Activated T-helper 17 cell treated with anti-CD3 and anti-CD28 coated beads, Interleukin-2, amount 50 U/mL, for 72 hours (primary cell): ENCODE data around the gene FLCN. TPM values are rescaled to one million over a fixed set of nuclear protein-coding genes. Genes with fewer than 3 reads are reported as not detected.

Source experiments
- ATAC-seq: fragments of 150-1000 bp; cut with Tn5 transposase; replicated peaks from 2 replicates; pipeline ENCODE4 v1.10.0; 2021; ENCODE audit warnings: mild to moderate bottlenecking, moderate library complexity
- H3K27ac Mint-ChIP-seq: one replicate; pipeline ENCODE4 v1.8.0; 2022; ENCODE audit warnings: mixed read lengths
- H3K27me3 Mint-ChIP-seq: one replicate; pipeline ENCODE4 v1.8.0; 2022; ENCODE audit warnings: mixed read lengths
- H3K36me3 Mint-ChIP-seq: one replicate; pipeline ENCODE4 v1.8.0; 2022; ENCODE audit warnings: low read depth, mild to moderate bottlenecking, mixed read lengths
- H3K4me1 Mint-ChIP-seq: one replicate; pipeline ENCODE4 v1.8.0; 2022; ENCODE audit warnings: mixed read lengths
- H3K4me3 Mint-ChIP-seq: one replicate; pipeline ENCODE4 v1.8.0; 2022; ENCODE audit warnings: mild to moderate bottlenecking, mixed read lengths
- H3K9me3 Mint-ChIP-seq: one replicate; pipeline ENCODE4 v1.8.0; 2022; ENCODE audit warnings: mixed read lengths
- total RNA-seq, 2 donors: library from RNA; stranded (reverse); gene quantifications; one replicate each; pipeline ENCODE4 v1.2.3, GENCODE V29; 2022

Gene FLCN
- total RNA-seq, 2 donors from 2014 or later = 30.9 to 50.6 TPM

GRCh38 chr17:17177176-17177575 is 59.8 kb downstream of the FLCN start:
- peak overlapping the region; percentile 81 for H3K27ac Mint-ChIP-seq
- peaks cover 91% of the 10 kb centered on the region for H3K36me3 Mint-ChIP-seq
- H3K27me3 Mint-ChIP-seq = no peaks in the 10 kb centered on the region

GRCh38 chr17:17176341-17176740 is 60.6 kb downstream of the FLCN start:
- peaks cover 90% of the 10 kb centered on the region for H3K36me3 Mint-ChIP-seq
- H3K9me3 Mint-ChIP-seq = no peaks in the 10 kb centered on the region
- peak overlapping the region; percentile 81 for H3K27ac Mint-ChIP-seq
- peak; percentile 27 for ATAC-seq
- H3K4me3 Mint-ChIP-seq = peak overlapping the region; percentile 81
- H3K27me3 Mint-ChIP-seq = no peaks in the 10 kb centered on the region
- H3K4me1 Mint-ChIP-seq = peaks cover 39% of the 10 kb centered on the region

More at GRCh38 chr17:17177176-17177575, 59.8 kb downstream of the FLCN start:
- Mint-ChIP-seq H3K4me3 (peak overlapping the region; percentile 81), H3K9me3 (no peaks in the 10 kb centered on the region), H3K4me1 (peaks cover 45% of the 10 kb centered on the region)
- no peak for ATAC-seq

GRCh38 chr17:17175917-17176316 is 61.1 kb downstream of the FLCN start:
- Mint-ChIP-seq H3K4me1 (peaks cover 39% of the 10 kb centered on the region), H3K36me3 (peaks cover 90% of the 10 kb centered on the region), H3K9me3 (no peaks in the 10 kb centered on the region), H3K27me3 (no peaks in the 10 kb centered on the region), H3K4me3 (peak overlapping the region; percentile 81), H3K27ac (peak overlapping the region; percentile 81)
- peak; percentile 6 for ATAC-seq

GRCh38 chr17:17175340-17175739 is 61.6 kb downstream of the FLCN start:
- H3K4me1 Mint-ChIP-seq = peaks cover 39% of the 10 kb centered on the region
- no peak for ATAC-seq
- H3K9me3 Mint-ChIP-seq = no peaks in the 10 kb centered on the region
- H3K4me3 Mint-ChIP-seq = peak overlapping the region; percentile 81
- peaks cover 86% of the 10 kb centered on the region for H3K36me3 Mint-ChIP-seq
- H3K27me3 Mint-ChIP-seq = no peaks in the 10 kb centered on the region
- peak overlapping the region; percentile 17 for H3K27ac Mint-ChIP-seq

- Mint-ChIP-seq H3K27me3 (no peaks in the 10 kb centered on the region), H3K4me3 (no peak overlapping the region), H3K4me1 (peaks cover 44% of the 10 kb centered on the region), H3K36me3 (peaks cover 82% of the 10 kb centered on the region), H3K9me3 (no peaks in the 10 kb centered on the region), H3K27ac (peak overlapping the region; percentile 56)
- no peak for ATAC-seq
These were observed 63.0 kb downstream of the FLCN start for GRCh38 chr17:17173921-17174320.

- Mint-ChIP-seq H3K9me3 (no peaks in the 10 kb centered on the region), H3K36me3 (peaks cover 84% of the 10 kb centered on the region), H3K27ac (peak overlapping the region; percentile 56), H3K27me3 (no peaks in the 10 kb centered on the region), H3K4me1 (peaks cover 49% of the 10 kb centered on the region), H3K4me3 (peak overlapping the region; percentile 12)
- ATAC-seq = peak; percentile 10
These were observed 64.0 kb downstream of the FLCN start for GRCh38 chr17:17172990-17173389.

GRCh38 chr17:17172001-17172939 is 64.7 kb downstream of the FLCN start:
- Mint-ChIP-seq H3K36me3 (peaks cover 78% of the 10 kb centered on the region), H3K4me1 (peaks cover 51% of the 10 kb centered on the region), H3K27ac (peak overlapping the region; percentile 85), H3K9me3 (no peaks in the 10 kb centered on the region), H3K4me3 (peak overlapping the region; percentile 12), H3K27me3 (no peaks in the 10 kb centered on the region)
- ATAC-seq = no peak

GRCh38 chr17:17171186-17171585 is 65.8 kb downstream of the FLCN start:
- H3K4me1 Mint-ChIP-seq = peaks cover 46% of the 10 kb centered on the region
- peaks cover 78% of the 10 kb centered on the region for H3K36me3 Mint-ChIP-seq
- no peaks in the 10 kb centered on the region for H3K27me3 Mint-ChIP-seq
- H3K27ac Mint-ChIP-seq = peak overlapping the region; percentile 85
- H3K9me3 Mint-ChIP-seq = no peaks in the 10 kb centered on the region
- no peak for ATAC-seq
- H3K4me3 Mint-ChIP-seq = peak overlapping the region; percentile 48

GRCh38 chr17:17170346-17170985 is 66.5 kb downstream of the FLCN start:
- Mint-ChIP-seq H3K27me3 (no peaks in the 10 kb centered on the region), H3K4me3 (peak overlapping the region; percentile 48), H3K27ac (peak overlapping the region; percentile 85), H3K4me1 (peaks cover 44% of the 10 kb centered on the region), H3K36me3 (peaks cover 81% of the 10 kb centered on the region), H3K9me3 (no peaks in the 10 kb centered on the region)
- ATAC-seq = peak; percentile 45

GRCh38 chr17:17169396-17169795 is 67.6 kb downstream of the FLCN start:
- no peaks in the 10 kb centered on the region for H3K9me3 Mint-ChIP-seq
- no peaks in the 10 kb centered on the region for H3K27me3 Mint-ChIP-seq
- no peak for ATAC-seq
- peaks cover 44% of the 10 kb centered on the region for H3K4me1 Mint-ChIP-seq
- peaks cover 84% of the 10 kb centered on the region for H3K36me3 Mint-ChIP-seq
- no peak overlapping the region for H3K4me3 Mint-ChIP-seq
- H3K27ac Mint-ChIP-seq = peak overlapping the region; percentile 65

GRCh38 chr17:17168401-17168800 is 68.6 kb downstream of the FLCN start:
- no peak overlapping the region for H3K4me3 Mint-ChIP-seq
- no peak for ATAC-seq
- H3K27ac Mint-ChIP-seq = peak overlapping the region; percentile 65
- peaks cover 44% of the 10 kb centered on the region for H3K4me1 Mint-ChIP-seq
- no peaks in the 10 kb centered on the region for H3K27me3 Mint-ChIP-seq
- peaks cover 84% of the 10 kb centered on the region for H3K36me3 Mint-ChIP-seq
- no peaks in the 10 kb centered on the region for H3K9me3 Mint-ChIP-seq

GRCh38 chr17:17167986-17168385 is 69.0 kb downstream of the FLCN start:
- no peak for ATAC-seq
- Mint-ChIP-seq H3K9me3 (no peaks in the 10 kb centered on the region), H3K27me3 (no peaks in the 10 kb centered on the region), H3K36me3 (peaks cover 84% of the 10 kb centered on the region), H3K4me1 (peaks cover 44% of the 10 kb centered on the region), H3K27ac (peak overlapping the region; percentile 65), H3K4me3 (no peak overlapping the region)

GRCh38 chr17:17167356-17167755 is 69.6 kb downstream of the FLCN start:
- Mint-ChIP-seq H3K9me3 (no peaks in the 10 kb centered on the region), H3K27ac (peak overlapping the region; percentile 82), H3K36me3 (peaks cover 84% of the 10 kb centered on the region)

GRCh38 chr17:17166446-17166845 is 70.5 kb downstream of the FLCN start:
- no peaks in the 10 kb centered on the region for H3K27me3 Mint-ChIP-seq
- H3K4me3 Mint-ChIP-seq = no peak overlapping the region
- peaks cover 85% of the 10 kb centered on the region for H3K36me3 Mint-ChIP-seq
- H3K27ac Mint-ChIP-seq = peak overlapping the region; percentile 17
- no peaks in the 10 kb centered on the region for H3K9me3 Mint-ChIP-seq
- ATAC-seq = no peak
- H3K4me1 Mint-ChIP-seq = peaks cover 36% of the 10 kb centered on the region

More at GRCh38 chr17:17167356-17167755, 69.6 kb downstream of the FLCN start:
- no peak for ATAC-seq
- H3K27me3 Mint-ChIP-seq = no peaks in the 10 kb centered on the region
- H3K4me1 Mint-ChIP-seq = peaks cover 40% of the 10 kb centered on the region
- no peak overlapping the region for H3K4me3 Mint-ChIP-seq
